Measurements from ENCODE around the gene PCDH1. TPM values are rescaled to one million over a fixed set of nuclear protein-coding genes. Genes with fewer than 3 reads are reported as not detected.

PCDH1 gene
- polyA plus RNA-seq, 3 donors = 18.7 to 26.2 (median 21.0) TPM

GRCh38 chr5:141805874-141806595 lies 72.2 kb downstream of the PCDH1 start:
- DNase-seq (ENCODE audit: extremely low read depth in 1 of 11, low read depth in 9 of 11, low spot score in 4 of 11) = no peak

DNA sequence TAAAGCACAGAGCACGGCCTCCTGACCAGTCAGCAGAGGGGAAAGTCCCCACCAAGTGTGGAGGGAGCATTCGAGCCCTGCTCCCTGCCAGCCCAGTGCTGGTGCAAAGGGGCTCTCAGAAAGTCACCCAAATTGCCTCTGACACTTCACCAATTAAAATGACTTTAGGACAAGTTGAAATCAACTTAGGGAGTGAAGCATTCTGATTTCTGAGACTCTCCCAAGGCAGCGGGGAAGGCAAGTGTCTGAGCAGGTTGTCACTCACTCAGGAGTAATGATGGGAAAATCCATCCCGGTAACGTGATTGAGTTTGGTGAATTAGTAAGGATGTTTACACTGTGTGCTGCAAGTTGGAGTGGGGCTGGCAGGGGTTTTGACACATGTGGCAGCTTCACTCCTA lies 73.7 kb downstream of the PCDH1 start:
- no peak for DNase-seq (ENCODE audit: extremely low read depth in 1 of 11, low read depth in 9 of 11, low spot score in 4 of 11)

Other genes starting within 250 kb of the PCDH1 start
- 100 to 1,000 TPM in 1 of 3 donors, 10 to 100 TPM in 2; 98.8 to 111 (median 99.0) TPM for gene HDAC3, start 241.6 kb downstream of the PCDH1 start, polyA plus RNA-seq (ENCODE audit: insufficient read length in 3 of 3)
- 1 to 10 TPM in 1 of 3 donors, under 1 TPM in 2; 0.64 to 1.5 (median 0.90) TPM for gene RELL2, start 241.4 kb downstream of the PCDH1 start, polyA plus RNA-seq (ENCODE audit: insufficient read length in 3 of 3)
- gene FCHSD1, start 227.0 kb downstream of the PCDH1 start, polyA plus RNA-seq (ENCODE audit: insufficient read length in 3 of 3) = 10 to 100 TPM; 12.4 to 19.5 (median 13.5) TPM
- gene ARAP3, start 196.2 kb downstream of the PCDH1 start, polyA plus RNA-seq (ENCODE audit: insufficient read length in 3 of 3) = 10 to 100 TPM; 18.6 to 23.4 (median 21.5) TPM
- 100 to 1,000 TPM in 1 of 3 donors, 10 to 100 TPM in 2; 93.5 to 123 (median 95.6) TPM for gene DELE1, start 45.5 kb upstream of the PCDH1 start, polyA plus RNA-seq (ENCODE audit: insufficient read length in 3 of 3)
- 10 to 100 TPM; 14.2 to 17.5 (median 15.5) TPM for gene PCDH12, start 79.8 kb upstream of the PCDH1 start, polyA plus RNA-seq (ENCODE audit: insufficient read length in 3 of 3)
- gene RNF14, start 90.7 kb upstream of the PCDH1 start, polyA plus RNA-seq (ENCODE audit: insufficient read length in 3 of 3) = 10 to 100 TPM; 54.4 to 64.2 (median 55.8) TPM
- 10 to 100 TPM; 58.0 to 70.5 (median 63.0) TPM for gene GNPDA1, start 134.6 kb upstream of the PCDH1 start, polyA plus RNA-seq (ENCODE audit: insufficient read length in 3 of 3)
- gene NDFIP1, start 230.4 kb upstream of the PCDH1 start, polyA plus RNA-seq (ENCODE audit: insufficient read length in 3 of 3) = 100 to 1,000 TPM; 121 to 142 (median 123) TPM